Choroid plexus epithelial cell (primary cell): ENCODE measurements around the gene PTCD1.

Experiments used
- DNase-seq: peaks from one replicate; pipeline ENCODE4 v3.0.0-alpha.2; 2010; ENCODE audit warnings: low read depth
- H3K4me3 ChIP-seq: 2 replicates; pipeline ENCODE4 v1.5.1; 2011; ENCODE audit warnings: low read depth, mild to moderate bottlenecking, control low read depth, low read length, moderate library complexity
- TF ChIP-seq, protein P1 (sequence below): conservative IDR thresholded peaks from 2 replicates; pipeline ENCODE4 v1.5.1; 2011; ENCODE audit warnings: low read depth, mild to moderate bottlenecking, control low read depth, inconsistent platforms, low read length, moderate library complexity

The PTCD1 gene, protein sequence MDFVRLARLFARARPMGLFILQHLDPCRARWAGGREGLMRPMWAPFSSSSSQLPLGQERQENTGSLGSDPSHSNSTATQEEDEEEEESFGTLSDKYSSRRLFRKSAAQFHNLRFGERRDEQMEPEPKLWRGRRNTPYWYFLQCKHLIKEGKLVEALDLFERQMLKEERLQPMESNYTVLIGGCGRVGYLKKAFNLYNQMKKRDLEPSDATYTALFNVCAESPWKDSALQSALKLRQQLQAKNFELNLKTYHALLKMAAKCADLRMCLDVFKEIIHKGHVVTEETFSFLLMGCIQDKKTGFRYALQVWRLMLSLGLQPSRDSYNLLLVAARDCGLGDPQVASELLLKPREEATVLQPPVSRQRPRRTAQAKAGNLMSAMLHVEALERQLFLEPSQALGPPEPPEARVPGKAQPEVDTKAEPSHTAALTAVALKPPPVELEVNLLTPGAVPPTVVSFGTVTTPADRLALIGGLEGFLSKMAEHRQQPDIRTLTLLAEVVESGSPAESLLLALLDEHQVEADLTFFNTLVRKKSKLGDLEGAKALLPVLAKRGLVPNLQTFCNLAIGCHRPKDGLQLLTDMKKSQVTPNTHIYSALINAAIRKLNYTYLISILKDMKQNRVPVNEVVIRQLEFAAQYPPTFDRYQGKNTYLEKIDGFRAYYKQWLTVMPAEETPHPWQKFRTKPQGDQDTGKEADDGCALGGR

DNA sequence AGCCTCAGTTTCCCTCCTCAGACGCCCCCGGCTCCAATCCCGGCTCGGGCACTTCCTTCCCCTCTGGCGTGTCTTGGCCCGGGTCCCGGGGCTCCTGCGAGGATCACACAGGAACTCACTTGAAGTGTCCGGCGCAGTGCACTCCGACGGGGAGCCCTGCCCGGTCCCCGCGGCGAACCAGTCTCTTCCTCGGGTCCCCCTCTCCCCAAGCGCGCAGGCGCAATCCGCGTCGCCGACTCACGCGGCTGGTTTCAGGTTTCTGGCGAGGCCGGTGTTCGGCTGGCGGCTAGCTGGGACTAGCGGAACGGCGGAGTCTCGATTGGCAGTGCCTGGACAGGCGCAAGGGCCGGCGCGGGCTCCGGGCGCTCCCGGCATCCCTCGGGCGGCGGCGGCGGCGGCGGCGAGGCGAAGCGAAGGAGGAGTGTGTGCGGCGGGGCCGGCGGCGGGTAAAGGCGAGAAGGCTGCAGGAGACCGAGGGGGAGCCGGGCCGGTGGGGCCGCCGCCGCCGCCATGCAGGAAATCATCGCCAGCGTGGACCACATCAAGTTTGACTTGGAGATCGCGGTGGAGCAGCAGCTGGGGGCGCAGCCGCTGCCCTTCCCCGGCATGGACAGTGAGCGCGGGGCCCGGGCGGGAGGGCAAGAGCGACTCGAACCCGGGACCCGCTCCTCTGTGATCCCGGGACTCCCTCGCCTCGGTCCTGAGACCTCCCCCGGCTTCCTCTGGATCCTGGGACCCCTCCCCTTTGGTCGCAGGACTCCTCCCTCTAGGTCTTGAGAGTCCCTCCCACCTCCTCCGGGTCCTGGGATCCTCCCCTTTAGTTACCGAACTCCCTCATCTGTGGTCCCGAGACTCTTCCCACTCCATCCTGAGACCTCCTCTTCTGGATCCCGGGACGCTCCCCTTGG, at the start of gene PTCD1, which contains the start of gene CPSF4:
TSS of gene PTCD1 (minus strand) at position 226 of the 908 bp plus-strand sequence. CDS start 3,556 bp downstream, outside the sequence.
TSS of gene CPSF4 (plus strand) at position 371 of the 908 bp plus-strand sequence. CDS start at position 511, 140 bp downstream.
- H3K4me3 ChIP-seq, result peak within 1 kb of the TSS; percentile 96
- DNase-seq, result peak; percentile 96
- TF ChIP-seq, protein P1, sequence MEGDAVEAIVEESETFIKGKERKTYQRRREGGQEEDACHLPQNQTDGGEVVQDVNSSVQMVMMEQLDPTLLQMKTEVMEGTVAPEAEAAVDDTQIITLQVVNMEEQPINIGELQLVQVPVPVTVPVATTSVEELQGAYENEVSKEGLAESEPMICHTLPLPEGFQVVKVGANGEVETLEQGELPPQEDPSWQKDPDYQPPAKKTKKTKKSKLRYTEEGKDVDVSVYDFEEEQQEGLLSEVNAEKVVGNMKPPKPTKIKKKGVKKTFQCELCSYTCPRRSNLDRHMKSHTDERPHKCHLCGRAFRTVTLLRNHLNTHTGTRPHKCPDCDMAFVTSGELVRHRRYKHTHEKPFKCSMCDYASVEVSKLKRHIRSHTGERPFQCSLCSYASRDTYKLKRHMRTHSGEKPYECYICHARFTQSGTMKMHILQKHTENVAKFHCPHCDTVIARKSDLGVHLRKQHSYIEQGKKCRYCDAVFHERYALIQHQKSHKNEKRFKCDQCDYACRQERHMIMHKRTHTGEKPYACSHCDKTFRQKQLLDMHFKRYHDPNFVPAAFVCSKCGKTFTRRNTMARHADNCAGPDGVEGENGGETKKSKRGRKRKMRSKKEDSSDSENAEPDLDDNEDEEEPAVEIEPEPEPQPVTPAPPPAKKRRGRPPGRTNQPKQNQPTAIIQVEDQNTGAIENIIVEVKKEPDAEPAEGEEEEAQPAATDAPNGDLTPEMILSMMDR, result no peak

DNA sequence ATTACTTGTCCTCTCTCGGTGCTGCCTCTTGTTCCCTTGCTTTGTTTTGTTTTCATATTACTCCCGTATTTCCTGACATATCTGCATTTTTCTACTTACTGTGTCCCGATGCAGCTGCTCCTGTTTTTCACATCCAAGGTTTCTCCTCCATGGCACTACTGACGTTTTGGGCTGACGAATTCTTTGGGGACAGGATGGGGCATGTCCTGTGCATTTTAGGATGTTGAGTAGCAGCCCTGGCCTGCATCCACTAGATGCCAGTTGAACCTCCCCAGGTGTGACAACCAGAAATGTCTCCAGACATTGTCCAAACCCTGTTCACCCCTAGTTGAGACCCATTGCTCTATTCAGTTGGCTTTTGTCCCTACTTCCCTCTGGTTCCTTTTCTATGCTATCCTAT, 46.5 kb upstream of the PTCD1 start:
- no peak for DNase-seq
- TF ChIP-seq, protein P1, result no peak
- H3K4me3 ChIP-seq, result no peak overlapping the region

DNA sequence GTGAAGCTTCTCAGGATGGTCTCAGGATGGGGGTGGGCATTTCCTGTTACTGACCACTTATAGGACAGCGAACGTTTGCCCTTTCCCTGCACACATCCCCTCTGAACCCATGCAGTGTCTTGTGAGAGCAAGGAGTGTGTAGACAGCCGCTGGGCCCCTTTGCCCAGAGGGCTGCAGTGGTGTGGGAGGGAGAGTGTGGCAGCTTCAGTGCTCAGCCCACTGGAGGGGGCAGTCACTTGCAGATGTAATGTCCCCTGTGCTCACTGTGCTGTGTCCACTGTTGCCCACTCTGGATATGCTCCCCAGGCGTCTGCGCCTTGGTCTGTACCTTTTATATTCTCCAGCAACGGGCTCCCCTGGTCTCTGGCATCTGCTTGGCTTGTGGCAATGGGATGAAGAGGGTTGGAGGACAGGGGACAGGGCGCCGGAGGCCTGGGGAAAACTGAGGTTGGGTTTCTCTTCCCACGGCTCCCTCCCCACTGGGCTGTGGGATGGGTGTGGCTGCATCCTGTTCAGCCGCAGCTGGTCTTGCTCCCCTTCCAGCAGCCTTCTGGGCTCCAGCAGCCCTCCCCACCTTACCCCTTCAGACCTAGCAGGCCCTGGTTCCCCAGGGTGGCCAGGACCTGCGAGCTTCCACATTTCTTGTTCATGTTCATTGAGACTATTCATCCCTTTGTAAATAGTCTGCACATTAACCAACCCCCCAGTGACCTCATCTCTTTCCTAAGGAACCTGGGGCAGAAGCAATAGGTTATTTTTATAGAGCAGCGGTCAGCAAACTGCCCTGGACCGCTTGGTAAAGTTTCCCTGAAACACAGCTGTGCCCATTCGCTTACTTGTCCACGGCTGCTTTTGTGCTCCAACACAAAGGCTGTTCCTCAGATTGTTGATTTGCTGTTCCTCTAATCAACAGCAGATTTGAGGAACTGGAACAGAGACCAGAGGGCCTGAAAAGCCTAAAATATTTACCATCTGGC, 40.2 kb upstream of the PTCD1 start:
- no peak for DNase-seq
- TF ChIP-seq, protein P1, result no peak
- H3K4me3 ChIP-seq, result no peak overlapping the region

DNA sequence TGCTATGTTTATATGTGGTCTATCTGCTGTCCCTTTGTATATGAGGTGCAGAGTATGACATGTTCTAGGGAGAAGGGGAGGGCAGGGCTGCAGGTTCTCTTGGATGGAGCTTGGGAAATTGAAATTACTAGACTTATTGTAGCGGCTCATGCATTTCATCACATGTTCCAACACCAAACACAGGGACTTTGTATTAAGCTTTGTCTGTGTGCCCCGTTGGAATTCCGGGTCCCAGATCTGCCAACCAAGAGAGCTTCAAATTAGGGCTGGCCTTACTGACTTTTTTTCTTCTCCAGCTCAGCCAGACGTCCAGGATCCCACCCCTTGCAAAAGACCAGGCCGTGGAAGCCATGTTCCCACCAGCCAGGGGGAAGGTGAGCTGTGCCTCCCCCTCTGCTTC, 37.5 kb upstream of the PTCD1 start:
- DNase-seq, result no peak
- TF ChIP-seq, protein P1, result no peak
- H3K4me3 ChIP-seq, result no peak overlapping the region

DNA sequence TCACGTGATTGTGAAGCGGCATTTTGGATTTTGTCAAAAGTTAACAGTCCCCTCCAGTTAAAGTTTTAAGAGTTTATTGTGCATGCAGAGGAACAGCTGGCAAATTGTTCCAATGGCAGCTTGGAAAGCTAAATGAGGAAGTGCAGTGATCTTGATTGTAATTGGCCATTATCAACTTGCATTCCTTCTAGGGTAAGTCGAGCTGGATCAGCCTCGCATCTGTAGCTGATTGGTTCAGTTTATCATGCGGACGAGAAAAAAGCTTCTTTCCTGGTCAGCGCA, 34.7 kb upstream of the PTCD1 start:
- peak overlapping the region; percentile 94 for H3K4me3 ChIP-seq
- peak; percentile 92 for DNase-seq
- TF ChIP-seq, protein P1, result no peak
